HG03139 (cell line): ENCODE results near the gene RACK1.

Experiments used
- ATAC-seq: cut with Tn5 transposase; IDR thresholded peaks from one replicate; pipeline ENCODE4 v1.9.1; 2021; ENCODE audit not compliant: unreplicated experiment

RACK1 gene

DNA sequence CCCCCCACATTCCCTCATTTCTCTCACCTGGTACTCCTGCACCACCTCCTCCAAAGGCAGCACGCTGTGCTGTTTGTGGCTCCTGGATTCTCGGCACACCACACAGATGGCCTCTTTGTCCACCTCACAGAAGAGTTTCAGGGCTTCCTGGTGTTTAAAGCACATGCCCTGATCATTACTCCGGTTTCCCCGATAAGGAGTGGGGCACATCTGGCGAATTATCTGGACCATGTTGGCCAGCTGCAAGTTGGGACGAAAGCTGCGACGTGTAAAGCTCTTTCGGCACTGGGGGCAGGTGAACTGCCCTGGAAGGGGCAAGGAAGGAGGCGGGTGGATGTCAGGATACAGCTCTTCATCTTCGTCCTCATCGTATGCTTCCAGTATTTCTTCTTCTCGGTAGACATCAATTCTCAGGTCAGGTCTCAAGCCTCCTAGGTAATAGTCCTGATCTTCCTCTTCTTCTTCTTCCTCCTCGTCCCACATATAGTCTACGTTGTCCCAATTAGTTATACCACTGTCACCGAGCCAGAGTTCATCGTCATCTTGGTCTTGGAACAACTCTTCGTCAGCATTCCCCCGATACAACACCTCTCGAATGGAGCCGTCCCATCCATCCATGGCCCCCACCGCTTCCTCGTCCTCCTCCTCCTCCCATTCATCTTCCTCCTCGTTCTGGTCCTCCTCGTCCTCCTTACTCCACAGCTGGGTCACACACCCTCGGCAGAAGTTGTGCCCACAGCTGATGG lies 16.4 kb upstream of the RACK1 start:
- ATAC-seq, result no peak

DNA sequence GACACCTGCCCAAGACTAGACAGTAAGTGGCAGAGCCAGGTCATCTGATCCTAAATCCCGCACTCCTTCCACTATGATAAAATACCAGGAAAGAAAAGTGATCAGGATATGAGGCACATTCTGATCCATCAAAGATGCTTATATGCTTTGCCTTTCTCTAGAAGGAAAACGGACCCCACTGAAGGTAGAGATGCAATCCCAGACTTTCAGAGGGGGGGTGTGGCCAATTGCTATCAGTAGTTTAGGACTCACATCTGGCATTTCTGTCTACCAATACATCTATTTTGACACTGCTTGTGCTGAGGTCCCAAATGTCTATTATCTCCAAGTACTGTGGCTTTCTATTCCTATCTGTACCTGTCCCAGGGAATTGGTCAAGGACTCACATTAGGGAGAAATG lies 15.6 kb upstream of the RACK1 start:
- ATAC-seq, result no peak

DNA sequence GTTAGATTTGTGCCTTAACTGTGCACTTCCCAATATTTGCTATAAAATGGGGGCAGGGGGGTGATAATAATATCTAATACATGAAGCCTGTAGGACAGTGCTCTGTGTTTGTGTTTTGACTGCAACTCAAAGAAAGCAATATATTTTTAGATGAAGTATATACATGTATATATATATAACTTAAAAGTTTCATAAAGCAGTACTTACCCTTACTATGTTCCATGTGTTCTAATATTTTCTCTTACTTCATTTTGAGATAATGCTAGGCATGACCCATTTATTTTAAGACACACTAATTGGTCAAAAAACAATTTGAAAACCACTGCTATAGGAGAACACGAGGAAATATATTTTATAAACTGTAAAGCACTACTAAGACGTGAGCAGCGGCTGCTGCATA lies 14.9 kb upstream of the RACK1 start:
- ATAC-seq, result no peak

DNA sequence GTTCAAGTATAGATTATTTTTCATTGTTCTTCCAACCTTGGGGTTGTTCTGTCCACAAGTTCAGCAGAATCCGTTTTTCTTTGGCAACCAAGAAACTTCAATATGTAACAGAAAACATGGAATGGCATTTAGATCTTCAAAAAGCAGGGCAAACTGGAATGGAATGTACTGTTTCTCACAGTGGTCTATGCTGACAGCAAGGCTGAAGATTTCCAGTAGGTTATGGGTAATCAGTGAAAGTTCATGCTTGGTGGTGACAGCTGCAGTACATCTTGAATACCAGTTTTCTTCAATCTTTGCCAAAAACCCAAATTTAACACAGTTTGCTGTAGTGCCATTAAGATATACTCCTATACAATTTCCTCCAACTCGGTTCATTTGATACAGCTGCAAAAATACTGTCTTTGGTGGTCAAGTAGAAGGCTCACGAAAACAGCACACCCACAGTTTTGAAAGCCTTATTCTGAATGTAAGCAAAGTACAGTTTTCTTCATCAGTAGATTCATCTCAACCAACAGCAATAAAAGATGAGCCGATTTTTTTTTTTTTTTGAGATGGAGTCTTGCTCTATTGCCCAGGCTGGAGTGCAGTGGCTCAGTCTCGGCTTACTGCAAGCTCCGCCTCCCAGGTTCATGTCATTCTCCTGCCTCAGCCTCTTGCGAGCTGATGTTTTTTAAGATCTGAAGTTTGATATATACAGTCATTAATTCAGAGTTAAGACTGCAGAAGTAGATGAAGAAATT lies 12.3 kb upstream of the RACK1 start:
- ATAC-seq, result no peak

DNA sequence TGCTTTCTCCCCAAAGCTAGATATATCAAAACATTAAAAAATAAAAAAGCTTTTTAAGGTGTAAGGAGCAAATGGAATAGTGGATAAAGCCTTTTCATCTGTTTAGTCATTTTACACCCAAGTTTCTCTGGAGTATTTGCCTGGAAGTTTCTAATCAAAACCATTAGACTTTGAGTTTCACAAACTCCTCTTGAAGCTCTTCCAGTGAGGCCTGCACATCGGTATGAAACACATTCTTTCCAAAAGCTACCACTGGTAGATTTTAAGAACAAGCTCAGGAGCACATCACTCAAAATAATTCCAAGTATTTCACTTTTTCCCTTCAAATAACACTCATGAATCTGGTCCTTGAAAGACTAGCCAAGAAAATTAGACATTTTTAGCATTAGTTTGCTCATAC lies 11.6 kb upstream of the RACK1 start:
- ATAC-seq, result no peak

DNA sequence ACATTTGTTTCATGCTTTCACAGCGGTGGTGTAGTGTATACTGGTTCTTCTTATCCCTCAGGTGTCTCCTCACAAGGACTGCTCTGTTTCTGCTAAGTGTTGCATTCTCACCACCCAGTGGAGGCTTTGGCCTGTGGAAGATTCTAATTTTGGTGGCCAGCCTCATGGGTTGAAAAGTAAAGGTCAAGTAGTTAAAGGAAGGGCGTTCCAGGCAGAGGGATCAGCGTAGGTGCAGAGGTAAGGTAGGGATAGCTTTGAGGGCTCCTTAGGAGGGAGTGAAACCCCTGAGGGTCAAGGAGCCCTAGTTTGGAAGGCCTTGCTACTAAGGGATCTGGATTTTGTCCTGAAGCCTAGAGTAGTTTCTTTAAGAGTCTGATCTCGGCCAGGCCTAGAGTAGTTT lies 4.6 kb upstream of the RACK1 start:
- no peak for ATAC-seq

DNA sequence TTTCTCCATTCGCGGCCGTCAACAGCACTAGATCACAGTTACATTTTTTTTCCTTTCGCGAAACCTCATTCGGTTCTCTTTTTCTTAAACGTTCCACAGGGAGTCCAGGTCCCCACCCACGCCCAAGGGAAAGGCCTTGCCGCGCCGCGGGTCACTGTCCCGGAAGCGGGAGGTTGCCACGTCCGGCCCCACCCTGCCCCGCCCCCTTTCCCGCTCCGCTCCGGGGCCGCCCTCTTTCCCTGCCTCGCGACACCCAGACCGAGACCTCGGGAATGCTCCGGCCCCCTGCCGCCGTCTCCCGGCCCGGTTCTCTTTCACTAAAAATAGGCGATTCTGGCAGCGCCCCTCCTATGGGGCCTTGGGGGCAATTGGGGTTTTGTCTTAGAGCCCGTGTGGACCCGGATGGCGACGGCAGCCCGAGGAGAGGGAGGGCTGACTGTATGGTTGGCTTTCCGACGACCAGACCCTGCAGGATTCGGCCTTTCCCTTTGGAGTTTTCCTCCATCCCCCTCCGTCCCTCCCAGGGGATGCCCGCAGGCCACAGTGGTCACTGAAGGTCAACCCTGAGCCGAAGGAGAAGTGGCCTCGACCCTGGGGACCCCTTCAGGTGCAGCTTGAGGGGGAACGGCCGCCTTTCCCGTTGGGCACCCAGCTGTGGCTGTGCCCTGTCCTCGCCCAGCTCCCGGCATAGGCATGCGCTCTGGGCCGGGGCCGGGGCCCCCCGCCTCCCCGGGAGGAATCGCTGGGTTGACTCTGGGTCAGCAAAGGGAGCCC lies 2.8 kb upstream of the RACK1 start:
- ATAC-seq, result peak; percentile 41

DNA sequence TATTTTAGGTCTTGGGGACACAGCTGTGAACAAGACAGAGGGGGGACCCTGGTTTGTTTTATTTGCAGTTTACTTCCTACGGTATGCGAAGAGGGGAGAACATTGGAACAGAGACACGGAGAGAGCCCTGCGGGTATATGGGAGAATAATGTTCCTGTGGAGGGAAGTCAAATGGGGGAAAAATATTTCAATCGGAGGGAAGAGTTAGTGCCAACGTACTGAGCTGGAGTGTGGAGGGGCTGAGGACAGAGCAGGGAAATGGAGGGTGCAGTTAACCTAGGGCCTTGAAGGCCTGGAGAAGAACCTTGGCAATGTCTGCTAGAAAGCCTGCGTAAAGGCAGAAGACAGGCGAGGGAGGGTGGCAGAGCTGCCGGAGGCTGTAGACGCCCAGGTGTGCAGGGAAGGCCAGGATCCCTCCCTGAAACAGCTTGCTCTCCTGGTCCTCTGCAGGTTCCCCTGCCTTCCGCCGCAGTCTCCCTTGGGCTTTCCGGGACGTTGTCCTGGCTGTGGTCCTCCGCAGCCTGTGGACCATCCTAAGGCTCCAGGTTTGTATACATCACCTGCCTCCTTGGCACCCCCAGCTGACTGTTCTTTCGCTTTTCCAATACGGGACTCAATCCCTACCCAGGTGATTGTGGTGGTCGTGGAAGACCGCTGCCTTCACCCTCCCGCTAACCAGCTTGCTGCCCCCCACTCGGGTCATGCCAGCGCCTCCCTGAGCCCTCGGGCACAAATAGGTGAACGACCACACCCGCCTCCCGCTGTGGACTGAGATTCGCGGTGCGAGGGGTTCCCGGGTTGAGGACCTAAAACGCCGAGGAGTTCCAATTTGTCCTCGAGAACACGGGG lies 1.9 kb upstream of the RACK1 start:
- peak; percentile 1 for ATAC-seq

DNA sequence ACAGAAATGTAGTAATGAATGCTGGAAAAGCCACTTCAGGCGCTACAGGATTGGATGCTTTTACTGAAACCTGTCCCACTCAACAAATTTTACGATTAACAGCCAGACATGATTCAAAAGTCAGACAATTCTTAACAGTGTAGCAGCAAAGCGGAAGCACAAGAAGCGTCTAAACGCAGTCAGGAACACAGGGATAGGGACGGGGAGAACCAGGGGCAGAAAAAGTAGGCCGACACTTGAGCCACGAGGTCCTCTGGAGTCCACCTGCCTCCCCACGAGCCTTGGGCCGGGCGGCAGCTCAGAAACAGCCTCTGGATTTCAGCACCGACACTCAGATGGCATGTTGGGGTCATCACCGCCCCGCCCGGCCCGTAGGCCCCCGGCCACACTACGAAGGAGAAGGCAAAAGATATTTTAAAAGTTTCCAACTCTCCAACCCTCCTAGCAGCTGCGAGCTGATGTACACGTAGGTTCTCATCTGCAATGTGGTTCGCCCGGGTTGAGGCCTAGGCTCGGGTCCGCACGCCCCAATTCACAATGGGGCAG lies 615 bp downstream of the RACK1 start:
- no peak for ATAC-seq

DNA sequence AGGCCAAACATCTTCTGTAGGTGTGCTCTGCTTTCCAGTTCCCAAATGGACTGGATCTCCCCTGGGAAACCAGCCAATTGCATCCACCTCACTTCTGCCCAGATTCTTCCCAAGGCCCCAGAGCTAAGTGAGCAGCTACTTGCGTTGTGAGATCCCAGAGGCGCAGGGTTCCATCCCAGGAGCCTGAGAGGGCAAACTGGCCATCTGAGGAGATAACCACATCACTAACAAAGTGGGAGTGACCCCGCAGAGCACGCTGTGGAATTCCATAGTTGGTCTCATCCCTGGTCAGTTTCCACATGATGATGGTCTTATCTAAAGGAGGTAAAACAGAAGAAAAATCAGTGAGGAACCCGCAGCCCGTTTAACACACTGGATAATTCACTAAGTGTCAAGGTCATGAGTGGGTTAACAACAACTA lies 1.7 kb downstream of the RACK1 start:
- ATAC-seq, result no peak

DNA sequence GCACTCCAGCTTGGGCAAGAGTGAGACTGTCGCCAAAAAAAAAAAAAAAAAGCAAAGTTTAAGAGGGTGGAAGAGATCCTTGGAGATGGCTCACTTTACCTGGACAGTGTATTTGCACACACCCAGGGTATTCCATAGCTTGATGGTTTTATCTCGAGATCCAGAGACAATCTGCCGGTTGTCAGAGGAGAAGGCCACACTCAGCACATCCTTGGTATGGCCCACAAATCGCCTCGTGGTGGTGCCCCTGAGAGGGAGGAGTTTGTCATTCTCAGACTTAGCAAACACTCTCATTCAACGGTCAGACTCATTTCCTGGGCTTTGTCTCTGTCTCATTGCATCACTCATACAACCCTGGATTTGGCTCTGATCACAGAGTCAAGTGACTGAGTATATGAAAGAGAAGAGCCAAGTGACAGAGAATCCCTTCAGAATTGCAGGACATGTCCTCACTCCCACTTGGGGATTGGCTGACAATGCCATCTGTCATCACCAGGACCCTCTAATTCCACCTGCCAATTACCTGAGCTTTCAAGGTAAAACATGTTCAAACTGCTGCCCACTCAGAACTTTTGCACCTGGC lies 2.2 kb downstream of the RACK1 start:
- ATAC-seq, result no peak

DNA sequence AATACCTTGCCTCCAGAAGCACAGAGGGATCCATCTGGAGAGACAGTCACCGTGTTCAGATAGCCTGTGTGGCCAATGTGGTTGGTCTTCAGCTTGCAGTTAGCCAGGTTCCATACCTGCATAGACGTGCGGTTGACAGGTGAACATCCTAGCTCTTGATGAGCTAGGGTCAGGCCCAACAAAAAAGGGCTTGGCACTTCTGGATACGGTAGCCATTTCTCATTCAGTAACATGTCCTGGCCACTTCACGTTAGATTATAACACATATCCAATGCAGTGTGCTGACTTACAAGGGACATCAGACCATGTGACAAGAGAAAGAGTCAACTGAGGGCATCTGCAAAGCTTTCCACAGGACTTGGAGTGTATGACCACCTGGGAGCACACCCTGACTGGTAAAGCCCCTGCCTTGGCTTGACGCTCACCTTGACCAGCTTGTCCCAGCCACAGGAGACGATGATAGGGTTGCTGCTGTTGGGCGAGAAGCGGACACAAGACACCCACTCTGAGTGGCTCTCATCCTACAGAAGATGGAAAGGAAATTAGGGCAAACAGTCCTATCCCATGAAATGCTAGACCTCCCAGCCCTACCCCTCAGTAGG lies 4.5 kb downstream of the RACK1 start:
- no peak for ATAC-seq

DNA sequence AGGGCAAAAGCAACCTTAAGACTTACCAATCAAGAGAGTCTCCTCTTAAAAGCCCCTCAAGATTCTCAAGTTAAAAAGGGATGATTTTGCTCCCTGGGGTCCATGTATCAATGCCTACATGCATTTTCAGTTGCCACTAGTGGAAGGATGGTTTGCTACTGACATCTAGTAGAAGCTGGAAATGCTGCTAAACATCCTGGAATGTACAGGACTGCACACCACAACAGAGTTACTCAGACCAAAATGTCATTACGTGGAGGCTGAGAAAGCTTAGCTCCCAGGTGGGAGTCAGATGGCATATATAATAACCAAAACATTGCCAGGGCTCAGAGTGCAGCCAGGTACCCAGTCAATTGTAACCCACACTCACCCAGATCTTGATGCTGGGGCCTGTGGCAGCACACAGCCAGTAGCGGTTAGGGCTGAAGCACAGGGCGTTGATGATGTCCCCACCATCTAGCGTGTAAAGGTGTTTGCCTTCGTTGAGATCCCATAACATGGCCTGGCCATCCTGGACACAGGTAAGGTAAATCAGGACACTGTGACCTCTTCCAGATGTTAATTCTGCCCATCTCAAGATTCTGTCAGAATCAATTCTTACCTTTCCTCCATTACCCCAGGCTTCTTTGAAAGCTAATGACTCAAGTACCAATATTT lies 5.8 kb downstream of the RACK1 start:
- ATAC-seq, result no peak

DNA sequence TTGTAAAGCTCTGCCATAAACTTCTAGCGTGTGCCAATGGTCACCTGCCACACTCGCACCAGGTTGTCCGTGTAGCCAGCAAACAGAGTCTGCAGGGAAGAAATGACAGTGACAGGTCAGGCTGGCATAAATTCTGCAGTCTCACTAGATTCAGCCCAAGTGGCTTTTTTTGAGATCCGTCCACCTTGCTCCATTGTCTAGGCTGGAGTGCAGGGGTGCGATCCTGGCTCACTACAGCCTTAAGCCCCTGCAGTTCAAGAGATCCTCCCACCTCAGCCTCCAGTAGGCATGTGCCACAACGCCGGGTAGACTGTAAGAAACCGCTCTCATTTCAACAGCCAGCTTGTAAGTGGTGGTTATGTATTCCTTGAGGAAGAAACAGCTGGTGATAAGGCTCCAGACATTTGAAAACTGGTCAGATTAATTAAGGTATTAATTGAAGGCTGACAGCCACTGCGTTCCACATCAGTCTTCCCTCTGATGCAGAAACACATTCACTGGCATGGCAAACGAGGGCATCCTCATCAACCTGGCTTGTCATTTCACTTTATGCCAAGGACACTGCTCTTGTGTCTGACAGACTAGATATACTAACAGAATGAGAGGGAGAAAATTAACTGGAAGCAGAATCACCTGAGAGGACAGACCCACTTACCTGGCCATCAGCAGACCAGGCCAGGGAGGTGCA lies 6.6 kb downstream of the RACK1 start:
- ATAC-seq, result no peak

DNA sequence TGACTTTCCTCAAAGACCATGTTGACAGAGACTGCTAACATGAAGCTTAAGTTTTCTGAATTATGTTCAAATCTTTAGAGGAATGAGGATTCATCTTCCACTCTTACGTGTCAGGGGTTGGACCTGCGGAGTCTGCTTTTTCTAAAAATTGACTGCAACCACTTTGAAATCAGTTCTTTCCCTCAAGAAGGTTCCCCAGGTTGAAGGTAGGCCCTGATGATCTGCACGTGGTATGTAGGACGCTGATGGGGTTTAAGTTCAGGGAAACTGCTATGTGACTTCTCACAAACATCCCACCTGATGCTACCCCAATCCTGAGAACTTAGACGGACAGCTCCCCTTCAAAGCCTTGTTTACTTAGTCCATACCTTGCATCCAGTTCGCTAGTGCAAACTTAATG lies 7.2 kb downstream of the RACK1 start:
- no peak for ATAC-seq

DNA sequence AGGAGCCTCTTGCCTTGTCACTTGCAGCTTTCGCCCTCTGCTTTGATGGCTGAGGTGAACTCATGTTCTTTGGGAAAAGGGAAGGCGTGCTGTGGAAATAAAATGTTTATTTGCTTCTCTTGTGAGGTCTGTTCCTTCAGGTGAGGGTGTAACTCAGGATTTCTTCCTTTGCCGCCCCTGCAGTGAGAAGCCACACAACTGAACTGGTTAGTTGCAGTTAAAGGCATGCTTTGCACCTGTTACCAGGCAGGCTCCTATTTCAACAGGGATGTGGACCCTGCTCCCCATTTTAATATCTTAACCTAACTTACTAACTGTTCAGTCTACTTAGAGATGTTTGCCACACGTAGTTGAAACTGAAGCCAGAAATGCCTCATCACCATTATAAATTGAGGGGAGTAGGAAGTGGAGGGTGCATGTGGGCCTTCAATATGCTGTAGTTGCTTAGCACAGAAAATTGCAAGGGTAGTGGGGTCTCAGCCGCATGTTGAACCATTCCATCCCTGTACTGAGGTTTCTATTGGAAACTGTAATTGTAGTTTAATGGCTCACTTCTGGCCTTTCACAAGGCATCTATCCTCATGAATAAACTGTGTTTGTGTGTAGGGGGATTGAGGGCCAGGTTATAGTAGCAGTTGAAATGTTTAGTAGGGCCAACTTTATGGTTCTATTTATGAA lies 7.9 kb downstream of the RACK1 start:
- ATAC-seq, result no peak

DNA sequence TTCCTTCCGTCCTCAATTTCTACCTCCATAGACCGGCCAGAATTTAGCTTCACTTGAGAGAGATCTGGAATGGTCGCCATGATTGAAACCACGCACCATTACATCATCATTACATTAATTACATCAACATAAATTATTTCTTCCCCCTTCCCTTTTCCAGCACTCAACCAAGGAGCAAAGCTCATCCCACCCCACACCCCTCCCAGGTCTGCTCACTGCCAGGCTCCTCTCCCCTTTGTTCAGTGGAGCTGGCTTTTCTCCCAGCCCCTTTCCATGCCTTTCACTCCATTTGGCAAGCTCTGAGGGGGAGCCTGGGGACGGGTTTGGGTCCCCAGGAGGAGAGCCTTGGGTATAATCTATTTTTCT lies 8.4 kb downstream of the RACK1 start:
- ATAC-seq, result no peak
